ENCODE results near the gene CHRNA4.

The CHRNA4 gene

GRCh38 chr20:63294536-63294900 is 66.6 kb downstream of the CHRNA4 start:
- no peaks in the 10 kb centered on the region for H3K9me3 ChIP-seq (ENCODE audit: insufficient read depth, low read depth, low read length)
- WGBS: 92% methylated on average over 12 of the region's 12 CpGs
- H3K4me1 ChIP-seq (ENCODE audit: insufficient read depth, low read length): peaks cover 13% of the 10 kb centered on the region; the same call in 1 of the 2 replicates

GRCh38 chr20:63293871-63294535 is 67.1 kb downstream of the CHRNA4 start:
- WGBS: 83% methylated on average over 18 of the region's 22 CpGs
- H3K4me3 ChIP-seq (ENCODE audit: low read length): no peak overlapping the region

More at GRCh38 chr20:63294536-63294900, 66.6 kb downstream of the CHRNA4 start:
- Histone ChIP-seq H3K9ac (ENCODE audit: low read depth, low read length) (no peak overlapping the region), H3K36me3 (ENCODE audit: insufficient read depth, low read length) (no peaks in the 10 kb centered on the region), H3K27me3 (ENCODE audit: insufficient read depth, low read length) (0 out of 2 replicates have a peak, but pooled peaks cover 4% of the 10 kb centered on the region), H3K27ac (ENCODE audit: low read depth, low read length) (no peak overlapping the region), H3K4me3 (ENCODE audit: low read length) (no peak overlapping the region)

GRCh38 chr20:63293456-63293855 is 67.7 kb downstream of the CHRNA4 start:
- H3K36me3 ChIP-seq (ENCODE audit: insufficient read depth, low read length): peaks cover 10% of the 10 kb centered on the region
- 84% methylated on average over 11 of the region's 11 CpGs for WGBS
- H3K4me3 ChIP-seq (ENCODE audit: low read length): no peak overlapping the region
- no peak overlapping the region for H3K27ac ChIP-seq (ENCODE audit: low read depth, low read length)
- no peaks in the 10 kb centered on the region for H3K9me3 ChIP-seq (ENCODE audit: insufficient read depth, low read depth, low read length)
- peaks cover 13% of the 10 kb centered on the region; the same call in 1 of the 2 replicates for H3K4me1 ChIP-seq (ENCODE audit: insufficient read depth, low read length)
- no peak overlapping the region for H3K9ac ChIP-seq (ENCODE audit: low read depth, low read length)
- H3K27me3 ChIP-seq (ENCODE audit: insufficient read depth, low read length): 0 out of 2 replicates have a peak, but pooled peaks cover 4% of the 10 kb centered on the region

More at GRCh38 chr20:63293871-63294535, 67.1 kb downstream of the CHRNA4 start:
- H3K4me1 ChIP-seq (ENCODE audit: insufficient read depth, low read length): peaks cover 13% of the 10 kb centered on the region; the same call in 1 of the 2 replicates
- H3K9ac ChIP-seq (ENCODE audit: low read depth, low read length): no peak overlapping the region
- H3K27me3 ChIP-seq (ENCODE audit: insufficient read depth, low read length): 0 out of 2 replicates have a peak, but pooled peaks cover 4% of the 10 kb centered on the region
- no peak overlapping the region for H3K27ac ChIP-seq (ENCODE audit: low read depth, low read length)
- H3K36me3 ChIP-seq (ENCODE audit: insufficient read depth, low read length): peaks cover 4% of the 10 kb centered on the region; the same call in 1 of the 2 replicates
- H3K9me3 ChIP-seq (ENCODE audit: insufficient read depth, low read depth, low read length): no peaks in the 10 kb centered on the region
